HepG2 (cell line): ENCODE measurements around the gene GLIPR1L2. TPM values are rescaled to one million over a fixed set of nuclear protein-coding genes. Genes with fewer than 3 reads are reported as not detected.

Source experiments
- CBX2 ChIP-seq, 2 experiments: fragments of 200-600 bp in 1 of 2; sonication (generic); formaldehyde crosslinking in 1 of 2; IDR thresholded peaks; 2 replicates each; pipeline versions ENCODE4 v1.7.0 to v1.8.1; 2018 to 2022; ENCODE audit warnings: low read depth in 2 of 2, low read length in 1 of 2, mild to moderate bottlenecking in 1 of 2, missing genetic modification reagents in 1 of 2
- CENPX ChIP-seq: sonication (generic); formaldehyde crosslinking; IDR thresholded peaks from 2 replicates; pipeline ENCODE4 v1.9.0; 2021; ENCODE audit warnings: mild to moderate bottlenecking, missing genetic modification reagents, moderate library complexity
- EP300 ChIP-seq, 3 experiments: sonication (generic) in 1 of 3; formaldehyde crosslinking in 1 of 3; IDR thresholded peaks; 2 replicates each; pipeline versions ENCODE4 v1.5.1 to v1.6.1; 2011 to 2020; ENCODE audit warnings: low read depth in 2 of 3, low read length in 2 of 3, borderline replicate concordance in 1 of 3, improper control_type of control experiment in 1 of 3, mild to moderate bottlenecking in 1 of 3, missing genetic modification reagents in 1 of 3, moderate library complexity in 1 of 3
- FOXP1 ChIP-seq, 2 experiments: fragments of 450-650 bp in 1 of 2; IDR thresholded peaks; 2 replicates each; pipeline ENCODE4 v1.6.1; 2017 to 2018; ENCODE audit warnings: antibody characterized with exemption in 1 of 2
- HMG20B ChIP-seq: conservative IDR thresholded peaks from 2 replicates; pipeline ENCODE4 v1.6.1; 2016; ENCODE audit warnings: missing genetic modification reagents, missing compliant biosample characterization
- KDM3A ChIP-seq: IDR thresholded peaks from 2 replicates; pipeline ENCODE4 v1.6.1; 2018; ENCODE audit warnings: low read depth, missing compliant biosample characterization
- KDM4B ChIP-seq: sonication (generic); formaldehyde crosslinking; IDR thresholded peaks from 2 replicates; pipeline ENCODE4 v1.4.0; 2020; ENCODE audit warnings: missing genetic modification reagents
- KMT2B ChIP-seq: IDR thresholded peaks from 2 replicates; pipeline ENCODE4 v1.6.1; 2016; ENCODE audit warnings: missing genetic modification reagents, missing compliant biosample characterization
- NKX3-1 ChIP-seq: sonication (generic); formaldehyde crosslinking; IDR thresholded peaks from 2 replicates; pipeline ENCODE4 v1.5.0; 2020; ENCODE audit warnings: missing genetic modification reagents
- PAF1 ChIP-seq: IDR thresholded peaks from 2 replicates; pipeline ENCODE4 v1.6.1; 2016; ENCODE audit warnings: missing genetic modification reagents, missing compliant biosample characterization
- RBM39 ChIP-seq: fragments of 200-400 bp; formaldehyde crosslinking; IDR thresholded peaks from one replicate; pipeline ENCODE4 v1.6.1; 2018; ENCODE audit warnings: antibody characterized with exemption, mild to moderate bottlenecking, low read depth, low read length; ENCODE audit not compliant: poor library complexity, severe bottlenecking
- SIX4 ChIP-seq: sonication (generic); formaldehyde crosslinking; IDR thresholded peaks from 2 replicates; pipeline ENCODE4 v1.4.0; 2020; ENCODE audit warnings: missing genetic modification reagents
- SMARCC2 ChIP-seq: fragments of 450-650 bp; IDR thresholded peaks from 2 replicates; pipeline ENCODE4 v1.6.1; 2017; ENCODE audit warnings: antibody characterized with exemption, mild to moderate bottlenecking
- SOX6 ChIP-seq, 2 experiments: fragments of 450-650 bp in 1 of 2; sonication (generic) in 1 of 2; formaldehyde crosslinking in 1 of 2; IDR thresholded peaks; 2 replicates each; pipeline versions ENCODE4 v1.4.0 to v1.6.1; 2017 to 2020; ENCODE audit warnings: antibody characterized with exemption in 1 of 2, mild to moderate bottlenecking in 1 of 2, missing genetic modification reagents in 1 of 2
- TRAFD1 ChIP-seq: sonication (generic); formaldehyde crosslinking; IDR thresholded peaks from 2 replicates; pipeline ENCODE4 v1.5.1; 2020; ENCODE audit warnings: missing genetic modification reagents, mild to moderate bottlenecking, borderline replicate concordance
- ZNF101 ChIP-seq: sonication (generic); formaldehyde crosslinking; IDR thresholded peaks from 2 replicates; pipeline ENCODE4 v1.4.0; 2020; ENCODE audit warnings: mild to moderate bottlenecking, low read depth, missing genetic modification reagents, borderline replicate concordance
- ZNF253 ChIP-seq: sonication (generic); formaldehyde crosslinking; IDR thresholded peaks from 2 replicates; pipeline ENCODE4 v1.8.0; 2022; ENCODE audit warnings: mild to moderate bottlenecking, missing genetic modification reagents, borderline replicate concordance
- ZNF691 ChIP-seq: sonication (generic); formaldehyde crosslinking; IDR thresholded peaks from 2 replicates; pipeline ENCODE4 v1.4.0; 2020; ENCODE audit warnings: missing genetic modification reagents, low read depth, mild to moderate bottlenecking, borderline replicate concordance
- ZNF737 ChIP-seq: sonication (generic); formaldehyde crosslinking; IDR thresholded peaks from 2 replicates; pipeline ENCODE4 v1.5.0; 2020; ENCODE audit warnings: missing genetic modification reagents, mild to moderate bottlenecking, borderline replicate concordance
- polyA plus RNA-seq, 8 experiments: library from polyadenylated mRNA; depleted of rRNA in 3 of 8; stranded (reverse) in 7 of 8; unstranded in 1 of 8; fragments of >200 nt; fragmentation: Illumina TruSeq in 4 of 8; extraction: Trizol in 4 of 8; gene quantifications; 2 replicates each; pipeline versions ENCODE4 v1.2.1 to v1.2.3, GENCODE V29; 2011 to 2016; ENCODE audit warnings: low read depth in 4 of 8, missing spikeins in 1 of 8, mixed read lengths in 1 of 8; ENCODE audit not compliant: insufficient read depth in 1 of 8
- total RNA-seq, 5 experiments: library from RNA; depleted of rRNA; stranded (reverse); fragments of >200 nt; fragmentation: Illumina TruSeq; extraction: Trizol; gene quantifications; 2 replicates each; pipeline ENCODE4 v1.2.3, GENCODE V29; 2016; ENCODE audit warnings: low read depth in 1 of 5
- TF ChIP-seq, protein P1 (sequence below): sonication (generic); formaldehyde crosslinking; IDR thresholded peaks from 2 replicates; pipeline ENCODE4 v1.4.0; 2020; ENCODE audit warnings: missing genetic modification reagents
- TF ChIP-seq, protein P2 (sequence below): sonication (generic); formaldehyde crosslinking; IDR thresholded peaks from 2 replicates; pipeline ENCODE4 v1.8.1; 2023; ENCODE audit warnings: missing genetic modification reagents, inconsistent platforms, borderline replicate concordance

Gene GLIPR1L2
- total and polyA plus RNA-seq, 2 of the 13 experiments (the other 11 are each of a cell fraction or from before 2014, with no cell fraction given), result not detected

DNA sequence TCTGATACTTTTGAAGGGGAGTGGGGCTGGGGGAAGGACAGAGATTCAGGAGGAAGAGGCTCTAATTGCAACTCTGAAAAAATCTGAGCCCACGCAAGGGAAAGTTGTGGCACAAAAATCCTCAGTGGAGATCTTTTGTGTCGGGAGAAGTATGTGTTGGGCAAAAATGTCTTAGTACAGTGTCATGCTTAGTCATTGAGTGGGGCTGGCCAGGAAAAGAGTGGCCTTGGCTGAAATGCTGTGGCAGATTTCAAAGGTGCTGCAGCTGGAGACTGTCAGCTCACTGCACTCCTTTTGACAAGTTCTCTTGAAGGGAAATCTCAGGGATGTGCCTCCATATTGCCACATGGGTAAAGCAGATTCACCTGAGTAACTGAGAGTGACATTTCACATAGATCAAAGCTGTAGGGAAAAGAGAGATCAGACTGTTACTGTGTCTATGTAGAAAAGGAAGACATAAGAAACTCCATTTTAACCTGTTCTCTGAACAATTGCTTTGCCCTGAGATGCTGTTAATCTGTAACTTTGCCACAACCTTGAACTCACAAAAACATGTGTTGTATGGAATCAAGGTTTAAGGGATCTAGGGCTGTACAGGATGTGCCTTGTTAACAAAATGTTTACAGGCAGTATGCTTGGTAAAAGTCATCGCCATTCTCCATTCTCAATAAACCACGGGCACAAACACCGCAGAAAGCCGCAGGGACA is 53.7 kb downstream of the GLIPR1L2 start (continued):
- TF ChIP-seq ZNF101, result no peak
- no peak for TF ChIP-seq KDM3A
- TF ChIP-seq, protein P1, sequence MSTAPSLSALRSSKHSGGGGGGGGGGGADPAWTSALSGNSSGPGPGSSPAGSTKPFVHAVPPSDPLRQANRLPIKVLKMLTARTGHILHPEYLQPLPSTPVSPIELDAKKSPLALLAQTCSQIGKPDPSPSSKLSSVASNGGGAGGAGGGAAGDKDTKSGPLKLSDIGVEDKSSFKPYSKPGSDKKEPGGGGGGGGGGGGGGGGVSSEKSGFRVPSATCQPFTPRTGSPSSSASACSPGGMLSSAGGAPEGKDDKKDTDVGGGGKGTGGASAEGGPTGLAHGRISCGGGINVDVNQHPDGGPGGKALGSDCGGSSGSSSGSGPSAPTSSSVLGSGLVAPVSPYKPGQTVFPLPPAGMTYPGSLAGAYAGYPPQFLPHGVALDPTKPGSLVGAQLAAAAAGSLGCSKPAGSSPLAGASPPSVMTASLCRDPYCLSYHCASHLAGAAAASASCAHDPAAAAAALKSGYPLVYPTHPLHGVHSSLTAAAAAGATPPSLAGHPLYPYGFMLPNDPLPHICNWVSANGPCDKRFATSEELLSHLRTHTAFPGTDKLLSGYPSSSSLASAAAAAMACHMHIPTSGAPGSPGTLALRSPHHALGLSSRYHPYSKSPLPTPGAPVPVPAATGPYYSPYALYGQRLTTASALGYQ (CRISPR knock-in tag), result no peak
- no peak for TF ChIP-seq ZNF253 (CRISPR knock-in tag)
- no peak for TF ChIP-seq EP300 (IDR thresholded peaks at IDR 0.05; ENCODE audit: low read depth in 2 of 2, low read length in 2 of 2)
- TF ChIP-seq EP300 (CRISPR knock-in tag; IDR thresholded peaks at IDR 0.05; ENCODE audit: borderline replicate concordance), result no peak
- TF ChIP-seq NKX3-1, result no peak
- TF ChIP-seq, protein P2, sequence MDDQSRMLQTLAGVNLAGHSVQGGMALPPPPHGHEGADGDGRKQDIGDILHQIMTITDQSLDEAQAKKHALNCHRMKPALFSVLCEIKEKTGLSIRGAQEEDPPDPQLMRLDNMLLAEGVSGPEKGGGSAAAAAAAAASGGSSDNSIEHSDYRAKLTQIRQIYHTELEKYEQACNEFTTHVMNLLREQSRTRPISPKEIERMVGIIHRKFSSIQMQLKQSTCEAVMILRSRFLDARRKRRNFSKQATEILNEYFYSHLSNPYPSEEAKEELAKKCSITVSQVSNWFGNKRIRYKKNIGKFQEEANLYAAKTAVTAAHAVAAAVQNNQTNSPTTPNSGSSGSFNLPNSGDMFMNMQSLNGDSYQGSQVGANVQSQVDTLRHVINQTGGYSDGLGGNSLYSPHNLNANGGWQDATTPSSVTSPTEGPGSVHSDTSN (CRISPR knock-in tag), result no peak
- TF ChIP-seq KDM4B, result no peak
- no peak for TF ChIP-seq KMT2B (CRISPR knock-in tag)
- TF ChIP-seq CENPX (CRISPR knock-in tag), result no peak
- no peak for TF ChIP-seq TRAFD1 (CRISPR knock-in tag)
- no peak for TF ChIP-seq FOXP1 (IDR thresholded peaks at IDR 0.05)
- TF ChIP-seq FOXP1 (CRISPR knock-in tag; IDR thresholded peaks at IDR 0.05), result peak; percentile 70
- no peak for TF ChIP-seq PAF1 (CRISPR knock-in tag)
- no peak for TF ChIP-seq ZNF737 (CRISPR knock-in tag)
- no peak for TF ChIP-seq SOX6 (IDR thresholded peaks at IDR 0.05)
- peak; percentile 53; the same call in 1 of the 2 replicates for TF ChIP-seq SOX6 (CRISPR knock-in tag; IDR thresholded peaks at IDR 0.05)
- no peak for TF ChIP-seq ZNF691 (CRISPR knock-in tag)
- no peak for TF ChIP-seq CBX2 (IDR thresholded peaks at IDR 0.05; ENCODE audit: low read depth, low read length)
- TF ChIP-seq CBX2 (CRISPR knock-in tag; IDR thresholded peaks at IDR 0.05; ENCODE audit: low read depth), result no peak
- no peak for TF ChIP-seq SIX4 (CRISPR knock-in tag)
- no peak for TF ChIP-seq RBM39
- TF ChIP-seq HMG20B (CRISPR knock-in tag), result no peak
- TF ChIP-seq SMARCC2, result no peak
